Measurements from ENCODE around the gene KCND3.

The KCND3 gene

GRCh38 chr1:111909030-111909429 lies 80.4 kb downstream of the KCND3 start:
- DNase-seq, result no peak

DNA sequence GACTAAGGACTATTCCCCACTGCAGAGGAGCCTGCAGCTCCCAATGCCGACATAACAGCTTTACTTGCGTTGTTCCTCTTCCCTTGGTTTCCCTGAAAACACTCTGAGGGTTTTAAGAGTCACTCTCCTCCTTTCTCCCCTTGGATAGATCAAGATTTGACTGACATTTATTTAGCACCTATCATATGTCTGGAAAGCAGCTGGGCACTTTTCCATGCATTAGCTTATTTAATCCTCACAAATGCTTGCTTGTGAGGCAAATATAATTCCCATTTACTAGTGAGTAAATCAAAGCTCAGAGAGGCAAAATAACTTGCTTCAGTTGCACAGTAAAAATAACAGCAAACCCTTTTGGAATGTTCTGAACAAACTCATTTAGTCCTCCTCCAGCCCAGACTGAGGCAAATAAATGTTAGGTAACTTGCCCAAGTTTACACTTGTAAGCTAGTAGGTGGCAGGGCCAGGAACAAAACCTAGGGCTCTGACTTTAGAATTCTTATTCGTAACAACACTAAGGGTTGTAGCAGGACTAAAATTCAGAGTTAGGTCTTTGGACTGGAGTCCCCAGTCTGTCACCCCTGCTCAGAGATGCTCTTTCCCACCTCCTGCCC lies 81.4 kb downstream of the KCND3 start:
- DNase-seq, result no peak

DNA sequence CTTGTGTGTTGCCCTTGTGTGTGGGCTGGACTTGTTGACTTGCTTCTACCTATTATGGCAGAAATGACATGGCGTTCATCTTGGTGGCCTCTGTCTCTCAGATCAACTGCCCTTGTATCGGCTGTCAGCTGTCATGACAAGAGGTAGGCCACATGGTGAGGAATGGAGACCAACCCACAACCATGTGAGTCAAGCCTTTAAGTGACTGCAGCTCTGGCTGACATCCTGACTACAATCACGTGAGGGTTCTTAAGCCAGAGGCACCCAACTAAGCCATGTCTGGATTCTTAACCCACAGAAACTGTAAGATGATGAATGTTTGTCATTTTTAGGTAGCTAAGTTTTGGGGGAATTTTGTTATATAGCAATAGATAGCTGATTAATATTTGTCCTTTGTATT lies 82.1 kb downstream of the KCND3 start:
- DNase-seq, result no peak

DNA sequence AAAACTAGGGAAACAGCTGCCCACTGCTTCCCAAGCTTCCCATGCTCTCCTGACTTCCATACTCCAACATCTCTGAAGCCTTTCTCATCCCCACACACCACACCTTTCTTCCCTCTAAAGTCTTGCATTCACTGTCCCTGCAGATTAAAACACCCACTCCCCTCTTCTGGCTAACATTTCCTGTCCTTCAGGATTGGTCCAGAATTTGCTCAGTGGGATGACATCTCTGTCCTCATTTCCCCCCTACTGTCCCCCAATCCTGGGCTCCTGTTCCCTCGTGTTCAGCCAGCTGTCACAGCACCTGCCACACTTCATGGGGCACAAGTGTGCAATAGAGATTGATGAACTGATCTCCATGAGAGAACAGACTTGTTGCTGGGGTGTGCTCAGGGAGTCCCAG lies 82.7 kb downstream of the KCND3 start:
- no peak for DNase-seq

GRCh38 chr1:111906111-111906510 lies 83.4 kb downstream of the KCND3 start:
- no peak for DNase-seq

- DNase-seq, result no peak
Observed at GRCh38 chr1:111904478-111905218, 84.8 kb downstream of the KCND3 start.

- no peak for DNase-seq
Observed at GRCh38 chr1:111903871-111904449, 85.5 kb downstream of the KCND3 start.

DNA sequence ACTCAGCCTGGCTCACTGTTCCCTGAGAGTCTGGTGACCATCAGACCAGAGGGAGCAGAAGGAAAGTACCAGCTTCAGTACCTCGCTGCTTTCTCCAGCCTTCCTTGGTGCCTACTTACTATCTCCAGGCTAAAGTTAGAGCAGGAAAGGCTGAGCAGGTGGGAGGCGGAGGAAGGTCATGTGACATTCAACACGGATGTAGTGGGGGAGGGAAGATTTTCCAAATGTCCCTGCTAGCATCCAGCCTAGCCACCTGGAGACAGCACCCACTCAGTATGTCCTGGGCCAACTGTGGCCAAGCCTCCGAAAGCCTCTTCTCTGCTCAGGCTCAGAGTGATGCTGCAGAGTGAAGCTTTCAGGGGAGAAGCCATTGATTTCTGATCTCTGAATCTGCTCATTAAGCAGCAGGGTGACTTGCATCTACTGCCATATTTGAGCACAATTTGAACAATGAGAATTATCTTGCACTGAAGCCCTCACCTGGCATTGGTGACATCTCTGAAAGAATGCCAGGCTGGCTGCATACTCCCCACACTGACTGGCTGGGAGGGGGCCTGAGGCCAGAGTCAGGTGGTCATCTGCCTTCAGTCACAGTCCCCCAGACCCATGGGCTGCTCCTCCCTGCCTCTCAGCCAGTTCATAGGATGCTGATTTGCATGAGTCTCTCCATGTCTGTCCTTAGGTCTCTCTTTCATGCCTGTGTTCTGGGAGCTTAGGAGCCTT lies 86.2 kb downstream of the KCND3 start:
- DNase-seq, result no peak

DNA sequence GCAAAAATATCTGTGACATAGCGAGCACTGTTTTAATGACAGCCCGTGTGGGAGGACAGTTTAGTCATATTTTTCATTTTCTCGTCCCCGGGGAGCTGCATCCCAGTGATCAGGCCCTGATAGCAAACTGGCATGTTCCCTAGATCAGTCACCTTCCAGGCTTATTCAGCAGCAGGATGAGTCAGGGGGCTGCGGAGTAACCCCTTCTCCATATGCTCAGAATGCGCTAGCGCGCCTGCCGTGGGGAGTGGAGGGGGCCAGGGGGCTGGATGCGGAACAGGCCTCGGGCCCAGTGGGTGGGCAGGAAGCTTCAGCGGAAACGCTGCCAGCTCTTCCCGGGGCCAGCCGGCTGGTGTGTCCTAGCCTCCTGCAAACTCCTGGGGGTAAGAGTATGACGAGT lies 94.0 kb downstream of the KCND3 start:
- no peak for DNase-seq

DNA sequence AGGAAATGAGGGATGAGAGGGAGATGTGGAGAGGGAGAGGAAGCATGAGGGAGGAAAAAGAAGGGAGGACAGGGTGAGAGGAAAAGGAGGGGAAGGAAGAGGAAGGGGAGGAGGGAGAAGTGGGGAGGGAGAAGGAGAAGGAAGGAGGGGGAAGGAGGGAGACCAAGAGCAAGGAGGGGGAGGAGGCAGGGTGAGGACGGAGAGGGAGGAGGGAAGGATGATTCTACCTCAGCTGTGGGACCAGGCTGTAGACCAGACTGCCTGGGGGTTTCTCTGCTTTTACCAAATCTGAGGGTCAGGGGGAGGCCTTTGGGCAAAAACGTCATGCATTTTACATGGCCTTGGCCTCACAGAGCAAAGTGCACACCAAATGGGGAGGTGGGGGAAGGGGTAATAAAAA lies 94.5 kb downstream of the KCND3 start:
- DNase-seq, result no peak

DNA sequence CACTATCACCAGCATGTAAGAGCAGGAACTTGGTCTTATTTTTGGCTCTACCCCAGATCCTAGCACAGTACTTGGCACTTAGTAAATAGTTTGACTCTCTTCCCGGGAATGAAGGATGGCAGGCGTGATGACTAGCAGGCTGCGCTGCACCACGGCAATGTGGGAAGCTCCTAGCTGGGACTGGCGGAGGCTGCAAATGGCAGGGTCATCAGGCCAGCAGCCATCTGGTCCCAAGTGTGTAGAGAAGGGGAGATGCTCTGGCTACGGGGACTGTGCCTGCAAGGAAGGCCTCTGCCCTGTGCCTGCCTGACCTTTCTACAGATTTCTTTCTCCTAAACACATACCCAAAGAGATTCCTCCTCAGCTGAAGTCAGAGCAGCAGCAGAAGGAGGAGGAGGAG lies 95.0 kb downstream of the KCND3 start:
- DNase-seq, result no peak

DNA sequence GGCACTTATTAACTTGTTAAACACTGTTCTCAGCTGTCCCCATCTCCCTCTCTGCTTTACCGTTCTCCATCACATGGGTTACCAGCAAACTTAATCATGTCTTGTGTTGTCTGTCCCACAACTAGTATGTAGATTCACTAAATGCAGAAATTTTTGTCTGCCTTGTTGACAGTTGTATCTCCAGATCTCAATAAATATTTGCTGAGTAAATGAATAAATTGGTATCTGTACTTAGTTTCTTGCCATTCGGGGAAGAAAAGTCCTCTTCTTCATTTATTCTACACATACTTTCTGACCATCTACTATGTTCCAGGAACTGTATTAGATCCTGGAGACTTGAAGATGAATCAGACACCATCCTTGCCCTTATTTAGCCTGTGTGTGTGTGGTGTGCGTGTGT lies 97.9 kb downstream of the KCND3 start:
- DNase-seq, result no peak

GRCh38 chr1:111888740-111889376 lies 100.6 kb downstream of the KCND3 start:
- no peak for DNase-seq

- no peak for DNase-seq
Observed at GRCh38 chr1:111887875-111888274, 101.6 kb downstream of the KCND3 start.

GRCh38 chr1:111887385-111887784 lies 102.1 kb downstream of the KCND3 start:
- DNase-seq, result no peak

- DNase-seq, result no peak
Observed at GRCh38 chr1:111886741-111887140, 102.7 kb downstream of the KCND3 start.

DNA sequence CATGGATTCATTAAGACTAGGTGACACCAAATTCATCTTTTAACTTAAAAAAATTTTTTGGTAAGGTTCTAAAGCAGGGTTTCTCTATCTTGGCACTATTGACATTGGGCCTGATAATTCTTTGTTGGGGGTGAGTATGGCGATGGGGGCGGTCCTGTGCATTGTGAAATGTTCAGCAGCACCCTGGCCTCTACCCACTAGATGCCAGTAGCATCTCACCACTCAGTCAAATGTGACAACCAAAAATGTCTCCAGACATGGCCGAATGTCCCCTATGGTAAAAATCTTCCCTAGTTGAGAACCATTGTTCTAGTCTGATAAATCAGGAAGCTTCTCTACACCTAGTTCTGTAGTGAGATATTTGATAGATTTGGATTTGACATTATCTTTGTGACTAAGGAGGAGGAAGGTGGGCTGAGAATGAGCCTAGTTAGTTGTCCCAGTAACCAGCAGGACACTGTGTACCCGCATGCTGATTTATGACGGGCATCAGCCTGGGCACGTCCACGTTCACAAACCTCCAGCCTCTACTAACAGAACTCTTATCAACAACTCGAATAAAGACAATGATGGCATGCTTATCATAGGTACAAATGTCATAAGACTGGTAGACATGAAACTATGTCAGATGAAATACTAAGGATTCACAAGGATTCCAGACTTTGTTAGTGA lies 104.6 kb downstream of the KCND3 start:
- DNase-seq, result no peak

- DNase-seq, result no peak
Observed at GRCh38 chr1:111882986-111883560, 106.4 kb downstream of the KCND3 start.

DNA sequence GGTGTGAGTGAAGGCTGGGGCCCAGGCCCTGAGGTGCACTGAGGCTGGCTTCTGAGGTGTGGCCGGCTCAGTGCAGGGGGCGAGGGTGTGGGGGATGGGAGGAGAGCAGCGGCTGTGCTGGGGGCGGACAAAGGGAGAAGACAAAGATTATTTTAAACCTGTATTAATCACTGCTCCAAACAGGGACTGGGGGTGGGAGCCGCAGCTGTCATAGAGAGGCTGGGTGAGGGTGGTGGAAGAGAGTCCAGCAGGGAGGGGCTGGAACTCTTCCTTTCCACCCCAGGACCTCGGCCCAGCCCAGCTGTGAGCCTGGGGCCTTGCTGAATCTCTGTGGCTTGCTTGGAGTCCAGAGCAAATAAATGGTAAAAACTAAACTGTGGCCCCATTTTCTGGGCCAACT lies 106.9 kb downstream of the KCND3 start:
- DNase-seq, result no peak

GRCh38 chr1:111880881-111881837 lies 108.3 kb downstream of the KCND3 start:
- DNase-seq, result no peak

DNA sequence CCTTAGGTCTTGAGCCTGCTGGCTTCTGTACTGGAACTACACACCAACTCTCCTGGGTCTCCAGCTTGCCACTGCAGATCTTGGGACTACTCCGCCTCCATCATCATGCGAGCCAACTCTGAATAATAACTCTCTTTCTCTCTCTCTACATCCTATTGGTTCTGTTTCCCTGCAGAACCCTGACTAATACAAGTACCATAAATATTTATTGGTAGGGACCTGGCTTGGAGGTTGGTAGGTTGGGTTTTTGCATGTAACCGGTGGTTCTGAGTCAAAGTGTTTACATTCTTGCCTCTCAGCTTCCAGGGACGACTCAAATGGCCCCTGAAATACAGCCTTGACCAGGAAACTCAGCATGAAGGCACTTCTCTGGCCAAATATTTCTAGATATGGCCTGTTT lies 110.4 kb downstream of the KCND3 start:
- DNase-seq, result no peak
